Neuronal stem cell (in vitro differentiated cells): Measurements from ENCODE around the gene SGK1.
"Not testable (repeated sequence)": the region's sequence is repeated elsewhere in the genome, so short reads cannot be mapped to it uniquely, and the experiment has no call there.

Experiments used
- DNase-seq: peaks from one replicate; pipeline ENCODE4 v3.0.0-alpha.2; 2013; ENCODE audit warnings: low spot score
- H2AFZ ChIP-seq: one replicate; pipeline ENCODE4 v1.6.1; 2013; ENCODE audit warnings: mild to moderate bottlenecking, low read length, inconsistent platforms
- H2AK5ac ChIP-seq: 2 replicates; pipeline ENCODE4 v1.6.1; 2013; ENCODE audit warnings: low read depth, mild to moderate bottlenecking, inconsistent platforms, low read length, moderate library complexity, mixed read lengths
- H2BK120ac ChIP-seq: 2 replicates; pipeline ENCODE4 v1.6.1; 2013; ENCODE audit warnings: low read depth, mild to moderate bottlenecking, inconsistent platforms, low read length, moderate library complexity, mixed read lengths
- H2BK12ac ChIP-seq: one replicate; pipeline ENCODE4 v1.6.1; 2013; ENCODE audit warnings: low read length, inconsistent platforms
- H2BK15ac ChIP-seq: 2 replicates; pipeline ENCODE4 v1.6.1; 2013; ENCODE audit warnings: mild to moderate bottlenecking, low read length, inconsistent platforms, mixed read lengths
- H2BK5ac ChIP-seq: one replicate; pipeline ENCODE4 v1.6.1; 2013; ENCODE audit warnings: inconsistent platforms, mild to moderate bottlenecking, low read length, moderate library complexity
- H3K14ac ChIP-seq: one replicate; pipeline ENCODE4 v1.6.1; 2013; ENCODE audit warnings: low read length, inconsistent platforms
- H3K18ac ChIP-seq: 2 replicates; pipeline ENCODE4 v1.6.1; 2013; ENCODE audit warnings: low read length, inconsistent platforms
- H3K23ac ChIP-seq: 2 replicates; pipeline ENCODE4 v1.6.1; 2013; ENCODE audit warnings: low read depth, mild to moderate bottlenecking, mixed read lengths, low read length, inconsistent platforms; ENCODE audit not compliant: poor library complexity
- H3K27ac ChIP-seq: replicated peaks from 3 replicates; pipeline ENCODE4 v1.5.1; 2013; ENCODE audit warnings: low read length, inconsistent platforms
- H3K27me3 ChIP-seq, 3 experiments: 2 replicates each; pipeline ENCODE4 v1.6.1; 2013; ENCODE audit warnings: low read length in 3 of 3, mild to moderate bottlenecking in 2 of 3, inconsistent platforms in 1 of 3, low read depth in 1 of 3, mixed read lengths in 1 of 3, moderate library complexity in 1 of 3; ENCODE audit not compliant: control insufficient read depth in 3 of 3, insufficient read depth in 3 of 3
- H3K36me3 ChIP-seq, 2 donors: replicated peaks in 1 of 2; 2 replicates each; pipeline ENCODE4 v1.6.1; 2013; ENCODE audit warnings: low read length in 2 of 2; ENCODE audit not compliant: control insufficient read depth in 2 of 2, insufficient read depth in 2 of 2
- H3K4ac ChIP-seq: 2 replicates; pipeline ENCODE4 v1.6.1; 2013; ENCODE audit warnings: inconsistent platforms, mild to moderate bottlenecking, low read length, moderate library complexity
- H3K4me1 ChIP-seq, 2 donors: 1 replicate in 1 of 2; 2 replicates in 1 of 2; pipeline ENCODE4 v1.6.1; 2013; ENCODE audit warnings: low read length in 2 of 2, low read depth in 1 of 2; ENCODE audit not compliant: control insufficient read depth in 2 of 2, insufficient read depth in 1 of 2
- H3K4me2 ChIP-seq: one replicate; pipeline ENCODE4 v1.6.1; 2013; ENCODE audit warnings: mild to moderate bottlenecking, low read length, inconsistent platforms; ENCODE audit not compliant: insufficient read depth, poor library complexity, severe bottlenecking
- H3K4me3 ChIP-seq, 2 donors: 2 replicates each; pipeline ENCODE4 v1.5.1; 2013; ENCODE audit warnings: low read length in 2 of 2, mild to moderate bottlenecking in 2 of 2, inconsistent platforms in 1 of 2, moderate library complexity in 1 of 2
- H3K79me1 ChIP-seq: one replicate; pipeline ENCODE4 v1.6.1; 2013; ENCODE audit warnings: low read depth, mild to moderate bottlenecking, inconsistent platforms, low read length, moderate library complexity
- H3K9ac ChIP-seq: one replicate; pipeline ENCODE4 v1.6.1; 2013; ENCODE audit warnings: mild to moderate bottlenecking, low read depth, low read length, inconsistent platforms; ENCODE audit not compliant: poor library complexity
- H3K9me3 ChIP-seq, 2 donors: replicated peaks in 1 of 2; 2 replicates each; pipeline versions ENCODE3 to v1.6.1; 2013; ENCODE audit warnings: low read length in 2 of 2, mild to moderate bottlenecking in 2 of 2, inconsistent platforms in 1 of 2, low read depth in 1 of 2, mixed read lengths in 1 of 2, moderate library complexity in 1 of 2; ENCODE audit not compliant: control insufficient read depth in 2 of 2, insufficient read depth in 1 of 2
- H4K8ac ChIP-seq: one replicate; pipeline ENCODE4 v1.6.1; 2013; ENCODE audit warnings: low read depth, mild to moderate bottlenecking, inconsistent platforms, low read length, moderate library complexity
- H4K91ac ChIP-seq: one replicate; pipeline ENCODE4 v1.6.1; 2013; ENCODE audit warnings: low read length, low read depth, mild to moderate bottlenecking, inconsistent platforms; ENCODE audit not compliant: poor library complexity
- WGBS, 2 donors: extraction: QIAGEN DNeasy Blood & Tissue Kit; methylation state at CpG; one replicate each; pipeline ENCODE4 v1.1.7; 2013; ENCODE audit warnings: missing lambda C conversion rate in 2 of 2, mixed read lengths in 1 of 2; ENCODE audit not compliant: insufficient read length in 2 of 2, insufficient replicate concordance in 1 of 2; ENCODE audit errors: extremely low coverage in 2 of 2; 5-methylcytosine and 5-hydroxymethylcytosine counted together

The SGK1 gene

GRCh38 chr6:134238006-134238405 lies 79.9 kb downstream of the SGK1 start:
- DNase-seq = no peak
- no peaks in the 10 kb centered on the region for H3K36me3 ChIP-seq
- no CpG with 5 or more reads among the region's 2 CpGs for WGBS, 2 donors
- no peak overlapping the region for H2AFZ ChIP-seq
- H2BK12ac ChIP-seq = no peak overlapping the region
- no peak overlapping the region for H3K23ac ChIP-seq
- H3K4me3 ChIP-seq = no peak overlapping the region
- no peak overlapping the region for H3K27ac ChIP-seq
- no peaks in the 10 kb centered on the region for H3K79me1 ChIP-seq
- H2BK120ac ChIP-seq = no peak overlapping the region
- H3K14ac ChIP-seq = no peak overlapping the region
- no peak overlapping the region for H2BK5ac ChIP-seq
- no peak overlapping the region for H2AK5ac ChIP-seq
- no peaks in the 10 kb centered on the region for H3K27me3 ChIP-seq
- no peak overlapping the region for H4K8ac ChIP-seq
- no peak overlapping the region for H3K9ac ChIP-seq
- no peak overlapping the region for H3K4ac ChIP-seq
- no peak overlapping the region for H3K18ac ChIP-seq
- no peak overlapping the region for H4K91ac ChIP-seq
- H3K4me1 ChIP-seq = no peaks in the 10 kb centered on the region
- no peak overlapping the region for H3K4me2 ChIP-seq
- no peaks in the 10 kb centered on the region for H3K9me3 ChIP-seq
- H2BK15ac ChIP-seq = no peak overlapping the region

DNA sequence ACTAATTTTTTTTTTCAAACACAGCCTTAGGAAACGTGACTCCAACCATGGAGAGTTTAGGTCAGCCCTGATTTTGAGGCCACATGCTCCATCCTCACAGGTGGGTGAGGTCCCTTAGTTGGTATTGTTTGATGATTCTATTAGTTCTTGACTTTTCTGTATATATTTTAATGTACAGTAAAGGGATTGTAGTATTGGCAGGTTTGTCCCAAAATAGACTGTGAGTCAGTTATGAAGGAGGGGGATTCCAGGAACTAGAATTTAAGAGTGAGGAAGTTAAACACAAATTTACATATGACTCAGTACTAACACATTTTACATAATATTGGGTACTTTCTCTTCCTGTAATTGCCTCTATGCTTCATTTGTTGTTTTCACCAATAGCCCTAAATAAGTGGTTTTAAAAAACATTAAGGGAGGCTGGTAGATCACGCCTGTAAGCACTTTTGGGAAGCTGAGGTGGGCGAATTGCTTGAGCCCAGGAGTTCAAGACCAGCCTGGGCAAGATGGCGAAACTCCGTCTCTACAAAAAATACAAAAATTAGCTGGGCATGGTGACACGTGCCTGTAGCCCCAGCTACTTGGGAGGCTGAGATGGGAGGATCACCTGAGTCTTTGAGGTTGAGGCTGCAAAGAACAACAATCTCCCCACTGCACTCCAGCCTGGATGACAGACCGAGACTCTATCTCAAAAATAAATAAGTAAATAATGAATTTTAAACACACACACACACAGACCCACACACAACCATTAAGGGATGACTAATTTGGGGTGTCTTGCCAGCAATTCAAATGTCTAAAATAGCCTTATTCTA lies 81.8 kb downstream of the SGK1 start:
- Histone ChIP-seq H3K27me3 (no peaks in the 10 kb centered on the region), H2BK120ac (no peak overlapping the region), H2AFZ (no peak overlapping the region), H3K23ac (no peak overlapping the region), H3K9ac (no peak overlapping the region), H2AK5ac (no peak overlapping the region), H3K27ac (no peak overlapping the region), H3K36me3 (no peaks in the 10 kb centered on the region), H4K91ac (no peak overlapping the region), H2BK12ac (no peak overlapping the region), H4K8ac (no peak overlapping the region), H2BK5ac (no peak overlapping the region), H3K4me3 (no peak overlapping the region), H3K79me1 (no peaks in the 10 kb centered on the region), H3K9me3 (no peaks in the 10 kb centered on the region), H3K18ac (no peak overlapping the region), H3K4me1 (no peaks in the 10 kb centered on the region), H3K4me2 (no peak overlapping the region), H3K4ac (no peak overlapping the region), H2BK15ac (no peak overlapping the region), H3K14ac (no peak overlapping the region)
- DNase-seq = no peak
- WGBS, 2 donors = no CpG with 5 or more reads among the region's 7 CpGs

DNA sequence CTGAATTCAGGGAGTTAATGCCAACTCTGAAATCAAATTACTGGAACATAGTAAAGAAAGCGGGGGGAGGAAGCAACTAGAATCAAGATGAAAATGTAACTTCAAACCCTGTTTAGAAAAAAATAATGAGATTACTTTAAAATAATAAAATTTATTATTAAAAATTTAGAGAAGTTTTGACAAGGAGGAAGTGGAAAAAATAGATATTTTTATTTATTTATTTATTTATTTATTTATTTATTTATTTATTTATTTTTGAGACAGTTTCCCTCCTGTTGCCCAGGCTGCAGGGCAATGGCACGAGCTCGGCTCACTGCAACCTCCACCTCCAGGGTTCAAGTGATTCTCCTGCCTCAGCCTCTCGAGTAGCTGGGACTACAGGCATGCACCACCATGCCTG lies 82.6 kb downstream of the SGK1 start:
- H3K4ac ChIP-seq, H2BK120ac ChIP-seq, H2BK5ac ChIP-seq, H3K9me3 ChIP-seq, H3K27me3 ChIP-seq, H2BK15ac ChIP-seq, H2BK12ac ChIP-seq, H3K23ac ChIP-seq, H2AFZ ChIP-seq, H2AK5ac ChIP-seq, H3K79me1 ChIP-seq, H3K4me2 ChIP-seq, H3K4me3 ChIP-seq, H3K9ac ChIP-seq, H3K27ac ChIP-seq, H3K18ac ChIP-seq, H4K91ac ChIP-seq, H3K14ac ChIP-seq, DNase-seq, H3K36me3 ChIP-seq, H3K4me1 ChIP-seq, H4K8ac ChIP-seq: not testable (repeated sequence)
- WGBS, 2 donors = no CpG with 5 or more reads among the region's 4 CpGs

DNA sequence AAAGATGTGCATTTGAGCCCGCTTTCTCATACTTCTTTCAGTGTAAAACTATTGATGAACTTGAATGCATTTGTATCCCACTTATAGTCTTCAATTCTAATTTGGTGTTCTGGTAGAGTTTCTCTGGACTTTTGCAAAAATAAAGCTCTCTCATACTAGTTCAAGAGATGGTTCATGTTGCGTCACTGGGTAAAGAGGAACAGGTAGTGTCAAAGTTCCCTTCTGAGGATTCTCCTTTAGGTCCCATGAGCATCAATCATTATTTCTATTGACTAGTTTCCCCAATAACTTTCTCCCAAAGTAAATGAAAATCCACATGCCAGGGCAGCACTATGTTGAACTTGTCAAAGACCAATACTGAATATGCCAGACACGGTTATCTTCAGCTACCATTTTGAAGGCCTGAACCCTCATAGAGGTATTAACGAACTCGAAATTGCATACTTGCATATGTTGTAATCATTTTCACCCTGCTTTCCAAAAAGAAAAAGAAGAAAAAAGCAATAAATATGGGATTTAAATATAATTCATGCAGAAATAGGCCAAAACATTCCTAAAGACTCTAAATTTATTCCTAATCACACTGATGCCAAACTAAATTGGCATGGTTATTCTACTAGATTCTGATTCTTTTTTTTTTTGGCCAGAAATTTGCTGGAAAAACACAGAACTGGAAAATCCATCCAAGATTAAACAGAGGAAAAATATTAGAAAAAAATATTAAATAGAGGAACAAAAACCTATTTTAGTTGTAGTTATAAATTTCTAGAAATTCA lies 84.5 kb downstream of the SGK1 start:
- no peak overlapping the region for H3K27ac ChIP-seq
- H2BK12ac ChIP-seq = no peak overlapping the region
- H2BK120ac ChIP-seq = no peak overlapping the region
- no peaks in the 10 kb centered on the region for H3K4me1 ChIP-seq
- no peak overlapping the region for H4K91ac ChIP-seq
- no peak overlapping the region for H3K14ac ChIP-seq
- H3K27me3 ChIP-seq = no peaks in the 10 kb centered on the region
- no peak overlapping the region for H3K9ac ChIP-seq
- no peak overlapping the region for H4K8ac ChIP-seq
- H2BK5ac ChIP-seq = no peak overlapping the region
- no peak overlapping the region for H3K4me2 ChIP-seq
- no peaks in the 10 kb centered on the region for H3K79me1 ChIP-seq
- H2AK5ac ChIP-seq = no peak overlapping the region
- no peak for DNase-seq
- H3K18ac ChIP-seq = no peak overlapping the region
- no CpG with 5 or more reads among the region's 5 CpGs for WGBS, 2 donors
- no peak overlapping the region for H3K4me3 ChIP-seq
- H2BK15ac ChIP-seq = no peak overlapping the region
- no peak overlapping the region for H3K23ac ChIP-seq
- H3K9me3 ChIP-seq = no peaks in the 10 kb centered on the region
- H2AFZ ChIP-seq = no peak overlapping the region
- H3K4ac ChIP-seq = no peak overlapping the region
- no peaks in the 10 kb centered on the region for H3K36me3 ChIP-seq
